ENCODE data around the gene MAPKAP1. TPM values are rescaled to one million over a fixed set of nuclear protein-coding genes. Genes with fewer than 3 reads are reported as not detected.
"Not testable (repeated sequence)": the region's sequence is repeated elsewhere in the genome, so short reads cannot be mapped to it uniquely, and the experiment has no call there.

MAPKAP1 gene
- total RNA-seq, 1 experiment from 2014 or later, result 147 TPM

DNA sequence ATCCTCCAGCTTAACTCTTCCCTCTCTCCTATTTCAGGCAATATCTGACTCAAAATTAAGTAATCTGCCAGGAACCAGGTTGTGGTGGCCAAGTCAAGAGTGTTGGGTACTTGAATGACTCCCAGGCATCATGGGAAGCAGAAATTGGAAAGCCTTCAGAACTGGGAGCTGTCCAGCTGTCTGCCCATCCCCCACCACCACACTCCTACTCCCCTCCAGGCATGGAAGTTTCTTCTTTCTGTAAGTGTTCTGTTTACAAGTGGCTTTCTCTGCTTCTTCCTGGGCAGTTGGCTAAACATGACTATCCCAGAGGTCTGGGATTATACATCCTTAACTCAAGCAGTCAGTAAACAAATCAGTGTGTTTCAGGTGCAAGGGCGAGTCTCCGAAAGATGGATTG is 25.6 kb upstream of the MAPKAP1 start:
- no peak for DNase-seq (ENCODE audit: low read depth)

DNA sequence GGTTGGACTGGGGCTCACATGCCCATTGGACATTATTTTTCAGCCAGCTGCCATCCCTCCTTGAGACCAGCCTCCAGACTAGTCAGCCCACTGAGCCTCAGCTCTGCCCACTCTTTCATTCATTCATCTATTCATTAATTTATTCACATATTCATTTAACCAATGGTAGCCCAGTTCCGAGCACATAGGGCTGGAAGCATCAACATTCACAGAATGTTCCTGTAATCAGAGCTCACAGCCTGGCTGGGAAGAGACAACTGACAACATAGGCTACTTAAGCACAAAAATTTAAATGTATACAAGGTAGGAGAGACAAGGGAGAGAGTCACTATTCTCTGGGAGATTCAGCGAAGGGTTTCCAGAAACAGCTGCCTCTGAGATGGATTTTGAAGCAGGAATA is 23.2 kb upstream of the MAPKAP1 start:
- DNase-seq (ENCODE audit: low read depth), result no peak

DNA sequence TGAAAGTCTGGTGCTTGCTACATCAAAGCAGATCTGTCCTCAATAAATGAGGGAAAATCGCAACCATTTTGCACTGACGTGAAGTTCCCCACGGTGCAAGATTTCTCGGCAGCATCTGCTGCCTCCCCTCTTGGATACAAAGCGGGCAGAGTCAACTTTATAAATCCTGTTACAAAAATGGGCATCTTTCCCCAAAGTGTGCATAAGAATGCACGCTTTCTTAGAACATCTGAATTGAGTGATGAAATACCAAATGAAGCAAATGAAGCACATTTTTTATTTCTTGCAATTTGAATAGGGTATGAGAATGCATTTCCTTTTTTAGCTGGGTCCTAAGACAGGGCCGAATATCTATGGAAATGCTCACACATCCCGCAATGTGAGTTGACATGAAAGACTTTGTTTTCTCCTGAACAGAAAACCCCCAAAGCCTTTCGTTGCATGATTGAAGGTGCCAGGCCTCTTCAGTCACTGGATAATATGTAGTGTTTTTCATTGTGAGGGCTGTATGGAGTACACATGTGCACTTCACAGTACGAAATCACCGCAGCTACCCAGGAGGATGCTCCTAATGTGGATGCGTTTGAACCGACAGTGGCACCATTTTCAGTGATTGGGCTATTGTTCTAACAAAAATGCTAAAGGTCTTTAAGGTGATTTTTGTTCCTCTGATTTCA is 19.6 kb upstream of the MAPKAP1 start:
- DNase-seq (ENCODE audit: low read depth), result no peak

DNA sequence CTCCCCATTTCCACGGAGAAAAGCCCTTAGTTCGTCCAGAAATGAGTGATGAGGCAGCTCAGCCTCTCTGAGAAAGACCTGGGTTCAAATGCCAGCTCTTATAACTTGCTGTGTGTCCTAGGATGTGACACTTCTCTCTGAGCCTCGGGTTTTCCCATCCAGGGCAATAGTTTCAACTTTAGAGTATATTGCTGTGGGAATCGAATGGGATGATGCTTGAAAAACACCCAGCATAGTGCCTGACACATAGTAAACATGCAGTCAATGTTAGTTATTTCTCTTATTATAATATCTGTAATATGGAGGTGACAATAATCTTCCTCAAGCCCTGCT is 430 bp upstream of the MAPKAP1 start:
- no peak for DNase-seq (ENCODE audit: low read depth)

DNA sequence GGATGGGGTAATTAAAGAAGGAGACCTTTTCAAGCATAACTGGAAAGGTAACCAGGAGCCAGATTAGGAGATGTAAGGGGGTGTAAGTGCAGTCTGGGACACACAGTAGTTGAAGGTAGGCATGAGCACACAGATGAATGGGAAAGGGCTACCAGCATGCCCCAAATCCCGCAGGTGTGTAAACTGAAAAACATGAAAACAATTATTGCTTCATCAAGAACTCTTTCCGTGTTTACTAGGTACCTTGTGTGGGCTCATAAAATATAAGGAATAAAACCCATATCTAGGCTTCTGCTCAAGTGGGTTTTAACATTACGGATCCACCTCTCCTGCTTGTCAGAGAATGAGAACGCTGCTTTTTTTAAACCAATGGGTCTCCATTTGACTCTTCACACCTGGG is 1.1 kb downstream of the MAPKAP1 start:
- DNase-seq (ENCODE audit: low read depth), result no peak

DNA sequence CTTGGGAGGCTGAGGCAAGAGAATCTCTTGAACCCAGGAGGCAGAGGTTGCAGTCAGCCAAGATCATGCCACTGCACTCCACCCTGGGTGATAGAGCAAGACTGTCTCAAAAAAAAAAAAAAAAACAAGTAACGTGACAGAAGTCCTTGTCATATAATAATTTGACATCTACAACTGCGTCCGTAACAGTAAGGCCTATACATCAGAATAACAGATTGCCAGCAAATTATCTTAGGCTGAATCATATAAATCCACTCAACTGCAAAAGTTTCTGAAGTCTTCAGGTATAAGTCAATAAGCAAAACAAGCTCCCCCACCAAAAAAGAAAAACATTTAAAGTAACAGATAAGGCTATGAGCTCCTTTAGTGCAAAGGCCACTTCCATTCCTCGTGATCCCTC is 3.3 kb downstream of the MAPKAP1 start:
- no peak for DNase-seq (ENCODE audit: low read depth)

DNA sequence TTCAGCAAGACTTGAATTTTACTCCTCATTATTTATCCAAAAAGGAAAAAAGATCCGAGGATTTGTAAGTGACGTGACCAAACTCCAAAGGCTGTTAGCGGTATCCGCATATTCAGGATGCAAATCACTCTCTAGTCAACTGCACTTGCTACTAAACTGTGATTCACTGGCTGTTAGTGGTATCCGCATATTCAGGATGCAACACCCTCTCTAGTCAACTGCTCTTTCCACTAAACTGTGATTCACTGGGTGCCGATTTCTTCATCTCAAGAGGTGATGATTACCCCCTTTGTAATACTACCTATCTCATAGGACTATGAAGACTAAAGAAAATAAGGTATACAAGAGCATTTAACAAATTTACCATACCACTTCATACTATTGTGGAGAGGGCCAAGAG is 5.7 kb downstream of the MAPKAP1 start:
- peak; percentile 81 for DNase-seq (ENCODE audit: low read depth)

DNA sequence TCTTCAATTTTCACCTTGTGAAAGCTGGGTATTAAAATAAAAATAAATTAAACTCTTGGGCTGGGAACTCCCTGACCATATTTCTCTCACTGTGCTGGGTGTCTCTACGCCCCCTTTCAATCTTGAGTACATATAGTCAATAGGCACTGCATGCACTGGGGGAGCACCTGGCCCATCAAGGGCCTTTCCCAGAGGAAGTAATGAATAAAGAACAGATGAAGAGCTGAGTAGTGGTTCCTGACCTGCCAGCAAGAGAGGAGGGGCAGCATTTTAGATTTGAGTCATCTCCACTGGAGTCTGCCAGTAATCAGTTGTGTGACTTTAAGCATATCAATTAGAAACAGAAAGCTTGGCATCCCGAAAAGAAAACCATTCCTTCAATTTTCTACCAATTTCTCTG is 6.2 kb downstream of the MAPKAP1 start:
- DNase-seq (ENCODE audit: low read depth), result peak; percentile 54

DNA sequence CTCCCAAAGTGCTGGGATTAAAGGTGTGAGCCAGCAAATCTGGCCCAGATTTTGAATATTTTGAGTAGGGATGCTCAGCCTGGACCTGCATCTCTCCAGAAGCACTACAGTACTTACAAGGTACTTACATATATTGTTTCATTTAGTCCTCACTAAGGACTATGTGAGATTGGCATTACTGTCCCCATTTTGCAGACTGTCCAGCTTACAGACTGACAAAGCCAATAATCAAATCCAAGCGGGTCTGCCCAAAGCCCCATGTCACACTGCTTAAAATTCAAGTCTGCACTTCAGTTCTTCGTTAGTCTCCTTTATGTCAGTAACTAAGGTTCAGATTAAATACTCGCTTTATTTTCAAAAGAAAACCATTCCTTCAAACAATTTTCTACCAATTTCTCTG is 7.1 kb downstream of the MAPKAP1 start:
- DNase-seq (ENCODE audit: low read depth), result no peak

DNA sequence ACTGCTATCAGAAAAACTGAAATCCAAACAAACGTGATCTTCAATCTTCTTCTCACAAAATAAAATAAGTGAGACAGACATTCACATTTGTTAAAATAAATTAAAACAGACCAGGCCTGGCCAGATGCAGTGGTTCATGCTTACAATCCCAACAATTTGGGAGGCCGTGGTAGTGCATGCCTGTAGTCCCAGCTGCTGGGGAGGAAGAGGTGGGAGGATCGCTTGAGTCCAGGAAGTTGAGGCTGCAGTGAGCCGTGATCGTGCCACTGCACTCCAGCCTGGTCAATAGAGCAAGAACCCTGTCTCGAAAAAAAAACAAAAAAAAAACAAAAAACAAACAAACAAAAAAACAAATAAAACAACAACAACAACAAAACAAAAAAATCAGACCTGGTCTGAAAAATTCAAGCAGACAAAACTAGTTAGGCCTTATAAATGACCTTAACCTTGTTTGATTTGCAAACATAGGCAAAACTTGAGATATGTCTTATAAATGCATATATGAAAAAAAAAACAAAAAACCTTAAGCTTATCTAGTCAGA is 10.8 kb downstream of the MAPKAP1 start:
- no peak for DNase-seq (ENCODE audit: low read depth)

DNA sequence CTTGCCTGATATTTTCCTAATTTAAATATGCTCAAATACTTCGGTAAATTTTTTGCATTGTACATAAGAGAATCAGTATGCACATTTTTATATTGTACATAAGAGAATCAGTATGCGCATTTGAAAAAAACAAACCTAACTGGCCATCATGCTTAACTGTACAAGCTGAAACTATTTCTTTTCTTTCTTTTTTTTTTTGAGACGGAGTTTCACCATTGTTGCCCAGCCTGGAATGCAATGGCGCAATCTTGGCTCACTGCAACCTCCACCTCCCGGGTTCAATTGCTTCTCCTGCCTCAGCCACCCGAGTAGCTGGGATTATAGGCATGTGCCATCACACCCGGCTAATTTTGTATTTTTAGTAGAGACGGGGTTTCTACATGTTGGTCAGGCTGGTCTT is 11.5 kb downstream of the MAPKAP1 start:
- DNase-seq (ENCODE audit: low read depth), result not testable (repeated sequence)

DNA sequence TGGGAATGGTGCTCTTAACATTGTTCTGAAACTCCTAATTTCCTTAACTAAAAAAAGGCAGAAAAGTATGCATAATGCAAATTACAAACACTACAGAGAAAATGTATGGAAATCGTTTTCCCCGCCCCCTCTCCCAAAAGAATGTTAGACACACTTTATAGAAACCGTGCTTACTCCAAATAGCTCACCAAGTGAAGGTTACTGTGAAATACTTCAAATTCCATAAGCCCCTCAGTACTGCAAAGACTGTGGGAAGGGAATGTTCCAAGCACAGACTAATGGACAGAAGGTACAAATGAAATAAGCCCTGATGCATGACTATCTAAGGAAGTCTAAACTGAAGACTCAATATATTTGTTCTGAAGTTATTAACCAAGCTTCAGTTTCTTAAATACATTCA is 12.5 kb downstream of the MAPKAP1 start:
- no peak for DNase-seq (ENCODE audit: low read depth)

DNA sequence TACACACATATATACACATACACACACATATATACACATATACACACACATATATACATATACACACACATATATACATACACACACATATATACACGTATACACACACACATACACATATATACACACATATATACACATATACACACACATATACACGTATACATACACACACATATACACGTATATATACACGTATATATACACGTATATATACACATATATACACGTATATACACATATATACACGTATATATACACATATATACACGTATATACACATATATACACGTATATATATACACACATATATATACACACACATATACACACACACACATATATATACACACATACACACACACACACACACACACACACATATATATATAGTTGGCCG is 13.5 kb downstream of the MAPKAP1 start:
- not testable (repeated sequence) for DNase-seq (ENCODE audit: low read depth)

DNA sequence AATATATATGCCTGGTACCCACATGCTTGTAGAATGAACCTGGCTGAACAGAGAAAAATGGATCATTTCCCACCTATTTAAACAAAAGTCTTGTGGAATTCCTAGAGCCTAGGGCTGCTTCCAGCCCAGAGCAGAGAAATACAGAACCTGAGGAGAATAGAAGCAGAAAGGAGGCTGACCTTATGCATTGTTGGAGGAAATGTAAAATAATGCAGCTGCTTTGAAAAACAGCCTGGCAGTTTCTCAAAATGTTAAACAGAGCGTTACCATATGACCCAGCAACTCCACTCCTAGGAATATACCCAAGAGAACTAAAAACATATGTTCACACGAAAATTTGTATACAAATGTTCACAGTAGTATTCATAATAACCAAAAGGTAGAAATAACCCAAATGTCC is 15.1 kb downstream of the MAPKAP1 start:
- no peak for DNase-seq (ENCODE audit: low read depth)

DNA sequence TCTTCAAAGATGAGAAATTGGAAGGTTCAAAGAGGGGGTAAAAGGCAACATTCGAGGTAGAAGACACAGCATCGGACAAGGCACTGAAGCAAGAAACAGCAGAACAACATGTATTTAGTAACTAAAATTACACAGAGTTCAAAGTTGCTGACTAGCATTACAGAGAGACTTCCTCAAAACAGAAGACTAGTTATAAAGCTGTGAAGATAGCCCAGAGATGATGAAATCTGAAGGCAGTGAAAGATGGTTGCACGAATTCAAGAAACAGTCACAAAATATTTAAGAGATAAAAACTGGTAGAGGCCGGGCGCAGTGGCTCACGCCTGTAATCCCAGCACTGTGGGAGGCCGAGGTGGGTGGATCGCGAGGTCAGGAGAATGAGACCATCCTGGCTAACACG is 16.3 kb downstream of the MAPKAP1 start:
- DNase-seq (ENCODE audit: low read depth), result no peak

DNA sequence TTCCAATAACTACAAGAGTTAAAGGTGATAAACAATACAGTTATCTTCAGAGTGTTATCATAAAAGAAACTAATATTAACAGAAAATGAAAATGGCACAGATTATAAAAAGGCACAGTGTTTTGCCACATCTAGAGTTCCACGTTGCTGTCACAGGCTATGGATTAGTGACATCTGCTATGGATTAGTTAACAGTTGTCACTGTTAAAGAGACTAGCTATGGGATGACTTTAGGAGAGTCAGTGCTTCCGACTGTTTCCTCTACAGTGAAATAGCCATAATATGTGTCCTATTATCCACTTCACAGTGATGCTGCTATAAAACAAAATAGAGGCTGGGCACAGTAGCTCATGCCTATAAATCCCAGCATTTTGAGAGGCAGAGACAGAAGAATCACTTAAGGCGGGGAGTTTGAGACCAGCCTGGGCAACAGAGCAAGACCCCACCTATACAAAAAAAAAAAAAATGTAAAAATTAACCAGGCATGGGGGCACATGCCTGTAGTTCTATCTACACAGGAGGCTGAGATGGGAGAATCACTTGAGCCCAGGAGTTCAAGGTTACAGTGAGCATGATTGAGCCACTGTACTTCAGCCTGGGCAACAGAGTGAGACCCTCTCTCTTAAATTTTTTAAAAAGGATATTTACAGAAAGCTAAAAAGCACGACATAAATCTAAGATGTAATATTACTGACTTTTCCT is 19.7 kb downstream of the MAPKAP1 start:
- no peak for DNase-seq (ENCODE audit: low read depth)

DNA sequence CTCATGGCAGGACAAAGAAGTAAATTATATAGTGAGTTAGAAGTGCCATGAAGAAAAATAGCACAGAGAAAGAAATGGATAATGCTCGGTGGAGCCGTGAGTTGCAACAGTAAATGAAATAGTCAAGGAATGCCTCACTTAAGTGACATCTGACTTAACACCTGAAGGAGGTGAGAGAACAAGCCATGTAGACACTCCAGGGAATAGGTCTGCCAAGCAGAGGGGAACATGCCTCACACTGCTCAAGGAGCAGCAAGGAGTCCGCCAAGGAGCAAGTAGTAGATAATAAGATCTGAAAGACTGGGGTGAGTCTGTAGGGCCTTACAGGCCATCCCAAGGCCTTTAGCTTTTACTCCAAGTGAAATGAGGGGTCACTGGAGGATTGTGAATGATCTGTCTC is 21.8 kb downstream of the MAPKAP1 start:
- DNase-seq (ENCODE audit: low read depth), result no peak

DNA sequence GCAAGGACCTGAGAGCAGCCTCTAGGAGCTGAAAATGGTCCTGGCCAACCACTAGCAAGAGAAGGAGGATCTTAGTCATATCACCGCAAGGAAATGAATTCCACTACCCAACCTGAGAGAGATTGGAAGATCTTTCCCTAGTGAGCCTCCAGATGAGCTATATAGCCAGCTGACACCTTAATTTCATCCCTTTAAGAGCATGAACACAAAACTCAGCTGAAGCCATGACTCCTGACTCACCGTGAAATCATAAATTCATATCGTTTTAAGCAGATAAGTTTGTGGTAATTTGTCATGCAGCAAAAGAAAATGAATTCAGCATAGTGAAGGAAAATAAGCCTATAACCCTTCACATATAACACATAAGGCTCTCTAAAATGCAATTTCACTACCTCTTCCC is 23.5 kb downstream of the MAPKAP1 start:
- peak; percentile 55 for DNase-seq (ENCODE audit: low read depth)

DNA sequence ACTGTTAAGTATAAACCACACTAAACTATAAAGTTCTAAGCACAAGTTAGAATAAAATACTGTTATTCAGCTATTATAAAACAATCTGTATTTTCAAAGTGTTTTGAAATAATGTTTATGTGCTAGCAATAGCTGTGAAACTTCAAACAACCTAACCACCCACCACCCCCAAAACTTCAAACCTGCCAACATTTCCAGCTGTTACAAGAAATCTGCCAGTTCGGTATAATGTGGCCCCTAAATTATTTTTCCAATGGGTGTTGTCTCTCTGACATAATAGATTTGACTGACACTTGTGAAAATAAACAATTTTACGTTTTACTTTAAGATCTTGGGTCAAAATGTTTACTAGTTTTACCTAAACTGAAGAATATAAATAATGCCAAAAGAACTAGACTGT is 24.7 kb downstream of the MAPKAP1 start:
- DNase-seq (ENCODE audit: low read depth), result no peak

DNA sequence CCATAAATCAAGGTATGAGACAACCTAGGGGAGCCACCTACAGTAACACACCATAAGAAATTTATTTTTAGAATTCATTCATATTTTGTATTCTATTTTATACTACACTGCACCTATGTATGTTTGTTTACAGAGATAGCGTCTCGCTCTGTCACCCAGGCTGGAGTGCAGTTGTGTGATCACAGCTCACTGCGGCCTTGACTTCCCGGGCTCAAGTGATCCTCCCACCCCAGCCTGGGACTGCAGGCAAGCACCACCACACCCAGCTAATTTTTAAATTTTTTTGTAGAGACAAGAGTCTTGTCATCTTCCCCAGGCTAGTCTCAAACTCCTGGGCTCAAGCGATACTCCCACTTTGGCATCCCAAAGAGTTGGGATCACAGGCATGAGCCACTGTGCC is 25.4 kb downstream of the MAPKAP1 start:
- DNase-seq (ENCODE audit: low read depth), result no peak

DNA sequence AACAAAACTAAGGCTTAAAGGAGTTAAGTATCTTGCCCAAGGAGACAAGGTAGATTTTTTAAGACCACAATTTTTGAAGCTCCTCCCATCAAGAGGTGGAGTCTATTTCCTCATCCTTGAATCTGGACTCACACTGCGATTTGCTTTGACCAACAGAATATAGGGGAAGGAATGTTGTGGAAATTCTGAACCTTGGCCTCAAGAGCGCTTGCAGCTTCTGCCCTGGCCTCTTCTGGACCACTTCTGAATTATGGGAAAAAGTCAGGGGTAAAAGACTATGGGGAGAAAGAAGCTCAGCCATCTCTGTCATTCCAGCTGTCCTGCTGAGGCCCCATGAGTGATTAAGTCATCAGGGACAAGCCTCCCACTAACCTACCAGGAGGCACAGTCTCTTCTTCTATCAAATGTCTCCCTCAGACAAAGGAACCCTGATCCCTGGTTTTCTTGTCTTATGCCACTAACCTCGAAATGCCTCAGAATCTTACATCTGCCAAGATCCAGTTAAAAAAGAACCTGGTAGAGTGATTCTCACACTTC is 25.9 kb downstream of the MAPKAP1 start:
- DNase-seq (ENCODE audit: low read depth), result no peak

DNA sequence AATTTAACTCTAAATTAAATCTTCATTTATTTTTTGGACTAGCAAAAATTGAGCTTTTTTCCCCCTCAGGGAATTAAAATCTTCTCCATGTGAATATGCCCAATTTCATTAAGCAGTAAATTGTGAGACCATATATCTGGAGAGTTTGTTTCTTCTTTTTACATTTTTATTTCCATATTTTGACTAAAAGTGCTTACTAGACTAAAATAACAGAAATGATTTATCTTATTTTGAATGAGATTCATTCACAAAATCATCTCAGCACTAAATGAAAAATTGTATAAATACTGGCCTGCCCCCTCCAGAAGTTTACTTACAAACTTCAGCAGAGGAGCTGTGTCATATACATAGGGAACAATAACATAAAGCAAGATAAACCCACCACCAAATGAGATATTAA is 26.6 kb downstream of the MAPKAP1 start:
- DNase-seq (ENCODE audit: low read depth), result no peak

DNA sequence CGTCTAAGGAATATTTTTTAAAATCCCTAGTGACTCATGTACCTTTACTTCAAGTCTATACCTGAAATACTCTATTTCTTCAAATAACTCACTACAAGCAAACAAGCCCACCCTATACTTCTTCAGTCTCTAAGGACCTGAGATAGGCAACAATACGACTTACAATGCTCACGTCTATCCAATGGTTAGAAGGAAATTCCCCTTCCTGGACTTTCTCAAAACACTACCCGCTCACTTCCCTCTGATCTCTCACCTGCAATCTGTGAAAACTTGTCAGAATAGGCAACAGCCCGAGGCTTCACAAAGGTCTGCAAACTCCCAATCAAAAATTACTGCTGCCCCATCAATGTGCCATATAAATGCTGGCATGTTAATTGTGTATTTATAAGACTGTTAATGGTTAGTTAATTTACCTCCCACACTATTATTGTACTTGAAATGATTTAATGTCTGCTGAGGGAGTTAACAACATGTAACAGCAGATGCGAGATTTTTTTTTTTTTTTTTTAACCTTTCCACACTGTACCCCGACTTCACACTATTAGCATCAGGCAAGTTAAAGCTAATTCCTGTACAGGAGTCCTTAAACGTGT is 27.3 kb downstream of the MAPKAP1 start:
- DNase-seq (ENCODE audit: low read depth), result no peak
